WTC11 (cell line): Measurements from ENCODE around the gene RAB32. TPM values are rescaled to one million over a fixed set of nuclear protein-coding genes. Genes with fewer than 3 reads are reported as not detected.

Source experiments
- ATAC-seq: fragments of 200-7000 bp; cut with Tn5 transposase; 2 replicates; pipeline ENCODE4 v1.10.0; 2021; ENCODE audit warnings: mild to moderate bottlenecking, moderate library complexity
- CTCF ChIA-PET: fragments of 300-600 bp; sonication (Branson Sonifier 250); formaldehyde crosslinking; loops from one replicate; lab custom pipeline; 2021; ENCODE audit warnings: antibody characterized with exemption; lab: Charles Lee
- POLR2A ChIA-PET: fragments of 350-600 bp; sonication (Branson Sonifier 250); formaldehyde crosslinking; loops from one replicate; lab custom pipeline; 2021; ENCODE audit warnings: antibody characterized with exemption; lab: Charles Lee
- DNase-seq: peaks from one replicate; pipeline ENCODE4 v3.0.0; 2021; ENCODE audit warnings: low spot score
- H3K27ac Mint-ChIP-seq: 2 replicates; pipeline ENCODE4 v1.8.0; 2021; ENCODE audit warnings: mixed read lengths
- H3K27me3 Mint-ChIP-seq: 2 replicates; pipeline ENCODE4 v1.8.0; 2021; ENCODE audit warnings: low read depth, mild to moderate bottlenecking, moderate library complexity, mixed read lengths
- H3K36me3 Mint-ChIP-seq: 2 replicates; pipeline ENCODE4 v1.8.0; 2021; ENCODE audit warnings: mixed read lengths
- H3K4me1 Mint-ChIP-seq: 2 replicates; pipeline ENCODE4 v1.8.0; 2022; ENCODE audit warnings: mixed read lengths
- H3K4me3 Mint-ChIP-seq: 2 replicates; pipeline ENCODE4 v1.8.0; 2021; ENCODE audit warnings: mild to moderate bottlenecking, moderate library complexity, mixed read lengths
- H3K9me3 Mint-ChIP-seq: 2 replicates; pipeline ENCODE4 v1.8.0; 2021; ENCODE audit warnings: mixed read lengths
- EMX1 ChIP-seq: fragments of 250-450 bp; sonication (Bioruptor Pico); IDR thresholded peaks from 2 replicates; pipeline ENCODE4 v1.8.0; 2021; ENCODE audit warnings: mild to moderate bottlenecking
- FOXJ3 ChIP-seq: sonication (generic); formaldehyde crosslinking; IDR thresholded peaks from 2 replicates; pipeline ENCODE4 v1.9.0; 2021; ENCODE audit warnings: missing genetic modification reagents, mild to moderate bottlenecking, borderline replicate concordance
- GTF2I ChIP-seq: fragments of 250-450 bp; sonication (Bioruptor Pico); conservative IDR thresholded peaks from 2 replicates; pipeline ENCODE4 v1.4.0; 2021; ENCODE audit warnings: mild to moderate bottlenecking
- HMGA2 ChIP-seq: fragments of 250-450 bp; sonication (Bioruptor Pico); IDR thresholded peaks from 2 replicates; pipeline ENCODE4 v1.4.0; 2021; ENCODE audit warnings: mild to moderate bottlenecking, moderate library complexity
- KAT7 ChIP-seq: sonication (generic); formaldehyde crosslinking; IDR thresholded peaks from 2 replicates; pipeline ENCODE4 v1.8.1; 2023; ENCODE audit warnings: missing genetic modification reagents, mild to moderate bottlenecking, borderline replicate concordance
- NFE2L1 ChIP-seq: sonication (generic); formaldehyde crosslinking; IDR thresholded peaks from 2 replicates; pipeline ENCODE4 v1.8.1; 2023; ENCODE audit warnings: missing genetic modification reagents
- SP1 ChIP-seq: sonication (generic); formaldehyde crosslinking; conservative IDR thresholded peaks from 2 replicates; pipeline ENCODE4 v1.8.1; 2022; ENCODE audit warnings: missing genetic modification reagents
- TEAD4 ChIP-seq: sonication (generic); formaldehyde crosslinking; IDR thresholded peaks from 2 replicates; pipeline ENCODE4 v1.8.0; 2022; ENCODE audit warnings: mild to moderate bottlenecking, missing genetic modification reagents
- TP53 ChIP-seq: sonication (generic); formaldehyde crosslinking; IDR thresholded peaks from 2 replicates; pipeline ENCODE4 v1.8.1; 2023; ENCODE audit warnings: mild to moderate bottlenecking, missing genetic modification reagents
- ZBTB21 ChIP-seq: sonication (generic); formaldehyde crosslinking; IDR thresholded peaks from 2 replicates; pipeline ENCODE4 v1.8.1; 2023; ENCODE audit warnings: mild to moderate bottlenecking, missing genetic modification reagents, borderline replicate concordance
- ZNF219 ChIP-seq: sonication (generic); formaldehyde crosslinking; IDR thresholded peaks from 2 replicates; pipeline ENCODE4 v1.8.0; 2023; ENCODE audit warnings: missing genetic modification reagents, mild to moderate bottlenecking, borderline replicate concordance
- ZNF416 ChIP-seq: fragments of 250-450 bp; sonication (Bioruptor Pico); IDR thresholded peaks from 2 replicates; pipeline ENCODE4 v1.9.0; 2021; ENCODE audit warnings: mild to moderate bottlenecking, inconsistent platforms
- total RNA-seq: library from RNA; stranded (reverse); gene quantifications from 3 replicates; pipeline ENCODE4 v1.2.3, GENCODE V29; 2021
- TF ChIP-seq, protein P1 (sequence below): fragments of 250-450 bp; sonication (Bioruptor Pico); conservative IDR thresholded peaks from 2 replicates; pipeline ENCODE4 v1.9.0; 2021; ENCODE audit warnings: mild to moderate bottlenecking
- TF ChIP-seq, protein P2 (sequence below): fragments of 250-450 bp; sonication (Bioruptor Pico); IDR thresholded peaks from 2 replicates; pipeline ENCODE4 v1.8.0; 2021; ENCODE audit warnings: mild to moderate bottlenecking
- TF ChIP-seq, protein P3 (sequence below): sonication (generic); formaldehyde crosslinking; IDR thresholded peaks from 2 replicates; pipeline ENCODE4 v1.8.1; 2023; ENCODE audit warnings: mild to moderate bottlenecking, missing genetic modification reagents, moderate library complexity
- TF ChIP-seq, protein P4 (sequence below): fragments of 250-450 bp; sonication (Bioruptor Pico); IDR thresholded peaks from 2 replicates; pipeline ENCODE4 v1.9.0; 2021; ENCODE audit warnings: mild to moderate bottlenecking
- TF ChIP-seq, protein P5 (sequence below): sonication (generic); formaldehyde crosslinking; IDR thresholded peaks from 2 replicates; pipeline ENCODE4 v1.8.0; 2023; ENCODE audit warnings: missing genetic modification reagents
- TF ChIP-seq, protein P6 (sequence below): sonication (generic); formaldehyde crosslinking; IDR thresholded peaks from 2 replicates; pipeline ENCODE4 v1.8.1; 2023; ENCODE audit warnings: mild to moderate bottlenecking, missing genetic modification reagents, borderline replicate concordance

RAB32 gene
- total RNA-seq, 1 experiment from 2014 or later: 3.9 TPM

DNA sequence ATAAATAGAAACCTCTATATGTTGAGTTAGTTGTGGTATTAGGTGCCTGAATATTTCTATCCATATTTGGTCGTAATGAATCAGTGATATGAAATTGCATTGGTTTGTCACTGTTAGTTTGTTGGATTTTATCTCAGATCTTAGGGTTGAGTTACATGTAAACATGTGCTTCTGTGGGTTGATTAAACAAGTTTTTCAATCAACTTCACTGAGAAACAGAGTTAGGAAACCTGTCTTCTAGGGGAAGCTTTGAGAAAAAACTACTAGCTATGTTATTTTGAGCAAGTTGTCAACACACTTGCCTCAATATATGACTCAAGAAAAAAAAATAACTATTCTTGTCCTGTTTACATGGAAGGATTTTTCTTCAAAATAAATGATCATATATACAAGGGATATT, 40.3 kb downstream of the RAB32 start (continued):
- TF ChIP-seq, protein P1, sequence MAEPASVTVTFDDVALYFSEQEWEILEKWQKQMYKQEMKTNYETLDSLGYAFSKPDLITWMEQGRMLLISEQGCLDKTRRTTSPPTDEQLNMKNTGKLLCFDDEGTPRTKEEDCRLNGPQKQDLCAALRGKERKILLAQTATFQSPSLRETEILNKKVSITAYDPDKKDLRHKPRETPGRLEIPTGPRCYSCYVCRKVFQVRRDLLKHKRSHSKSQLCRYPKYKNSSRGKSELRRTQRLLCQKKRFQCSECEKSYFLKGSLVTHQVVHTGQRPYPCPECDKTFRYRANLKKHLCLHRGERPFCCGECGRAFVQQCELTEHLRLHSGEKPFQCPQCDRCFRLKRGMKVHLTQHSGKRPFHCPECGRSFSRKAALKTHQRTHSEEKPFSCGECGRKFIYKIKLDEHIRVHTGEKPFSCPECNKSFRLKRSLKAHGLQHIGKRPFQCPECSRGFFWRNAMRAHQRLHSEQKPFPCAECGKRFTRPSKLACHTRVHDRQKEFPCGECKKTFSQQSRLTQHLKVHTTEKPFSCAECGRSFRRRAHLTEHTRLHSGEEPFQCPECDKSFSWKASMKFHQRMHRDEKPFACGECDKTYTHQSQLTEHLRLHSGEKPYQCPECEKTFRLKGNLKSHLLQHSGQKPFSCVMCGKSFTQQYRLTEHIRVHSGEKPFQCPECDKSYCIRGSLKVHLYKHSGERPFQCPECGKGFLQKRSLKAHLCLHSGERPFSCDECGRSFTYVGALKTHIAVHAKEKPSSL: no peak
- TF ChIP-seq SP1 (CRISPR knock-in tag): no peak
- TF ChIP-seq, protein P2, sequence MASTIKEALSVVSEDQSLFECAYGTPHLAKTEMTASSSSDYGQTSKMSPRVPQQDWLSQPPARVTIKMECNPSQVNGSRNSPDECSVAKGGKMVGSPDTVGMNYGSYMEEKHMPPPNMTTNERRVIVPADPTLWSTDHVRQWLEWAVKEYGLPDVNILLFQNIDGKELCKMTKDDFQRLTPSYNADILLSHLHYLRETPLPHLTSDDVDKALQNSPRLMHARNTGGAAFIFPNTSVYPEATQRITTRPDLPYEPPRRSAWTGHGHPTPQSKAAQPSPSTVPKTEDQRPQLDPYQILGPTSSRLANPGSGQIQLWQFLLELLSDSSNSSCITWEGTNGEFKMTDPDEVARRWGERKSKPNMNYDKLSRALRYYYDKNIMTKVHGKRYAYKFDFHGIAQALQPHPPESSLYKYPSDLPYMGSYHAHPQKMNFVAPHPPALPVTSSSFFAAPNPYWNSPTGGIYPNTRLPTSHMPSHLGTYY (CRISPR knock-in tag): no peak
- TF ChIP-seq, protein P3, sequence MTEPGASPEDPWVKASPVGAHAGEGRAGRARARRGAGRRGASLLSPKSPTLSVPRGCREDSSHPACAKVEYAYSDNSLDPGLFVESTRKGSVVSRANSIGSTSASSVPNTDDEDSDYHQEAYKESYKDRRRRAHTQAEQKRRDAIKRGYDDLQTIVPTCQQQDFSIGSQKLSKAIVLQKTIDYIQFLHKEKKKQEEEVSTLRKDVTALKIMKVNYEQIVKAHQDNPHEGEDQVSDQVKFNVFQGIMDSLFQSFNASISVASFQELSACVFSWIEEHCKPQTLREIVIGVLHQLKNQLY (CRISPR knock-in tag): no peak
- TF ChIP-seq, protein P4, sequence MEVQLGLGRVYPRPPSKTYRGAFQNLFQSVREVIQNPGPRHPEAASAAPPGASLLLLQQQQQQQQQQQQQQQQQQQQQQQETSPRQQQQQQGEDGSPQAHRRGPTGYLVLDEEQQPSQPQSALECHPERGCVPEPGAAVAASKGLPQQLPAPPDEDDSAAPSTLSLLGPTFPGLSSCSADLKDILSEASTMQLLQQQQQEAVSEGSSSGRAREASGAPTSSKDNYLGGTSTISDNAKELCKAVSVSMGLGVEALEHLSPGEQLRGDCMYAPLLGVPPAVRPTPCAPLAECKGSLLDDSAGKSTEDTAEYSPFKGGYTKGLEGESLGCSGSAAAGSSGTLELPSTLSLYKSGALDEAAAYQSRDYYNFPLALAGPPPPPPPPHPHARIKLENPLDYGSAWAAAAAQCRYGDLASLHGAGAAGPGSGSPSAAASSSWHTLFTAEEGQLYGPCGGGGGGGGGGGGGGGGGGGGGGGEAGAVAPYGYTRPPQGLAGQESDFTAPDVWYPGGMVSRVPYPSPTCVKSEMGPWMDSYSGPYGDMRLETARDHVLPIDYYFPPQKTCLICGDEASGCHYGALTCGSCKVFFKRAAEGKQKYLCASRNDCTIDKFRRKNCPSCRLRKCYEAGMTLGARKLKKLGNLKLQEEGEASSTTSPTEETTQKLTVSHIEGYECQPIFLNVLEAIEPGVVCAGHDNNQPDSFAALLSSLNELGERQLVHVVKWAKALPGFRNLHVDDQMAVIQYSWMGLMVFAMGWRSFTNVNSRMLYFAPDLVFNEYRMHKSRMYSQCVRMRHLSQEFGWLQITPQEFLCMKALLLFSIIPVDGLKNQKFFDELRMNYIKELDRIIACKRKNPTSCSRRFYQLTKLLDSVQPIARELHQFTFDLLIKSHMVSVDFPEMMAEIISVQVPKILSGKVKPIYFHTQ: no peak
- TF ChIP-seq, all 79 proteins: peak for 0

DNA sequence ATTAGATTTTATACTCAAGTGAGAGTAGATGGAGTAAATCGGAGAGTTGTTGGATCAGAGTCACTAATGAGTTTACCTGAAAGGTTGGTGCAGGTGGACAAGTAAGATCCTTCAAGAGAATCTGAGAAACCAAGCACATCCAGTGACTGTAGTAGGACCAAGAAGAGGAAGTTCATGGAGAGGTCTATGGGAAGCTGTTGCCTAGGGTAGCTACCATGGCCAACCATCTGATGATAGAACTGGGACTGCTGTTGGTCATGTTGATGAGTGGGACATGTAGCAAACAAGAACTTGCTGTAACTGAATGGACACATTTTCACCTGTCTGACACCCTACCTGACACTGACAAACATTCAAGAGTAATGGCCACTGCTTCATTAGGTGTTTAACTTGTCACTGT, 43.8 kb downstream of the RAB32 start:
- no peaks in the 10 kb centered on the region for H3K4me1 Mint-ChIP-seq
- ATAC-seq (no peak), DNase-seq (no peak)
- no peaks in the 10 kb centered on the region for H3K36me3 Mint-ChIP-seq
- H3K9me3 Mint-ChIP-seq: no peaks in the 10 kb centered on the region
- CTCF ChIA-PET: no interaction called here
- POLR2A ChIA-PET: no interaction called here
- H3K4me3 Mint-ChIP-seq: no peak overlapping the region
- TF ChIP-seq NFE2L1 (CRISPR knock-in tag): no peak
- no peak for TF ChIP-seq ZNF219 (CRISPR knock-in tag)
- no peak for TF ChIP-seq EMX1
- no peak for TF ChIP-seq ZBTB21 (CRISPR knock-in tag)
- TF ChIP-seq, protein P2 (CRISPR knock-in tag): no peak
- TF ChIP-seq, protein P4: no peak
- TF ChIP-seq TEAD4 (CRISPR knock-in tag): no peak
- no peak for TF ChIP-seq ZNF416 (CRISPR knock-in tag)
- H3K27me3 Mint-ChIP-seq: no peaks in the 10 kb centered on the region
- H3K27ac Mint-ChIP-seq: no peak overlapping the region

DNA sequence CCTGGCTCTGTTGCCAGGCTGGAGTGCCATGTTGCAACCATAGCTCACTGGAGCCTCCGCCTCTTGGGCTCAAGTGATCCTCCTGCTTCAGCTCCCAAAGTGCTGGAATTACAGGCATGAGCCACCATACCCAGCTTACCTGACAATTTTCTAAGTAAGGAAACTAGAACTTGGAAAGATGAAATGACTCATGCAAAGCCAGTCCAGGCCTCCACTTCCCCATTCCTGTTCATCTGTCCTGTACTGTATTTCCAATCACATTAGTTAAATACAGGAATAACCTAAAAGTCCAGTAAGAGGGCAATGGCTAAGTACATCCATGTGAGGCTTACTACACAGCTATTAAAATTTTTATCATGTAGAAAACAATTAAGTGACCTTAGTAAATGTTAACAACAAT, 46.9 kb downstream of the RAB32 start:
- H3K4me3 Mint-ChIP-seq: no peak overlapping the region
- no peaks in the 10 kb centered on the region for H3K9me3 Mint-ChIP-seq
- H3K27ac Mint-ChIP-seq: no peak overlapping the region
- ChIA-PET CTCF (no interaction called here), POLR2A (no interaction called here)
- DNase-seq: no peak
- no peaks in the 10 kb centered on the region for H3K36me3 Mint-ChIP-seq
- H3K4me1 Mint-ChIP-seq: no peaks in the 10 kb centered on the region
- H3K27me3 Mint-ChIP-seq: no peaks in the 10 kb centered on the region
- no peak for ATAC-seq
- TF ChIP-seq KAT7 (CRISPR knock-in tag) (no peak), FOXJ3 (CRISPR knock-in tag) (no peak), HMGA2 (no peak), TP53 (CRISPR knock-in tag) (no peak), GTF2I (CRISPR knock-in tag) (no peak)
- TF ChIP-seq, protein P5, sequence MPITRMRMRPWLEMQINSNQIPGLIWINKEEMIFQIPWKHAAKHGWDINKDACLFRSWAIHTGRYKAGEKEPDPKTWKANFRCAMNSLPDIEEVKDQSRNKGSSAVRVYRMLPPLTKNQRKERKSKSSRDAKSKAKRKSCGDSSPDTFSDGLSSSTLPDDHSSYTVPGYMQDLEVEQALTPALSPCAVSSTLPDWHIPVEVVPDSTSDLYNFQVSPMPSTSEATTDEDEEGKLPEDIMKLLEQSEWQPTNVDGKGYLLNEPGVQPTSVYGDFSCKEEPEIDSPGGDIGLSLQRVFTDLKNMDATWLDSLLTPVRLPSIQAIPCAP (CRISPR knock-in tag): no peak
- TF ChIP-seq, protein P6, sequence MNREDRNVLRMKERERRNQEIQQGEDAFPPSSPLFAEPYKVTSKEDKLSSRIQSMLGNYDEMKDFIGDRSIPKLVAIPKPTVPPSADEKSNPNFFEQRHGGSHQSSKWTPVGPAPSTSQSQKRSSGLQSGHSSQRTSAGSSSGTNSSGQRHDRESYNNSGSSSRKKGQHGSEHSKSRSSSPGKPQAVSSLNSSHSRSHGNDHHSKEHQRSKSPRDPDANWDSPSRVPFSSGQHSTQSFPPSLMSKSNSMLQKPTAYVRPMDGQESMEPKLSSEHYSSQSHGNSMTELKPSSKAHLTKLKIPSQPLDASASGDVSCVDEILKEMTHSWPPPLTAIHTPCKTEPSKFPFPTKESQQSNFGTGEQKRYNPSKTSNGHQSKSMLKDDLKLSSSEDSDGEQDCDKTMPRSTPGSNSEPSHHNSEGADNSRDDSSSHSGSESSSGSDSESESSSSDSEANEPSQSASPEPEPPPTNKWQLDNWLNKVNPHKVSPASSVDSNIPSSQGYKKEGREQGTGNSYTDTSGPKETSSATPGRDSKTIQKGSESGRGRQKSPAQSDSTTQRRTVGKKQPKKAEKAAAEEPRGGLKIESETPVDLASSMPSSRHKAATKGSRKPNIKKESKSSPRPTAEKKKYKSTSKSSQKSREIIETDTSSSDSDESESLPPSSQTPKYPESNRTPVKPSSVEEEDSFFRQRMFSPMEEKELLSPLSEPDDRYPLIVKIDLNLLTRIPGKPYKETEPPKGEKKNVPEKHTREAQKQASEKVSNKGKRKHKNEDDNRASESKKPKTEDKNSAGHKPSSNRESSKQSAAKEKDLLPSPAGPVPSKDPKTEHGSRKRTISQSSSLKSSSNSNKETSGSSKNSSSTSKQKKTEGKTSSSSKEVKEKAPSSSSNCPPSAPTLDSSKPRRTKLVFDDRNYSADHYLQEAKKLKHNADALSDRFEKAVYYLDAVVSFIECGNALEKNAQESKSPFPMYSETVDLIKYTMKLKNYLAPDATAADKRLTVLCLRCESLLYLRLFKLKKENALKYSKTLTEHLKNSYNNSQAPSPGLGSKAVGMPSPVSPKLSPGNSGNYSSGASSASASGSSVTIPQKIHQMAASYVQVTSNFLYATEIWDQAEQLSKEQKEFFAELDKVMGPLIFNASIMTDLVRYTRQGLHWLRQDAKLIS (CRISPR knock-in tag): no peak
